Neuronal stem cell (in vitro differentiated cells): ENCODE data around the gene GALNS.

Source experiments
- DNase-seq: peaks from one replicate; pipeline ENCODE4 v3.0.0-alpha.2; 2013; ENCODE audit warnings: low spot score
- H2AFZ ChIP-seq: one replicate; pipeline ENCODE4 v1.6.1; 2013; ENCODE audit warnings: mild to moderate bottlenecking, low read length, inconsistent platforms
- H2AK5ac ChIP-seq: 2 replicates; pipeline ENCODE4 v1.6.1; 2013; ENCODE audit warnings: low read depth, mild to moderate bottlenecking, inconsistent platforms, low read length, moderate library complexity, mixed read lengths
- H2BK120ac ChIP-seq: 2 replicates; pipeline ENCODE4 v1.6.1; 2013; ENCODE audit warnings: low read depth, mild to moderate bottlenecking, inconsistent platforms, low read length, moderate library complexity, mixed read lengths
- H2BK12ac ChIP-seq: one replicate; pipeline ENCODE4 v1.6.1; 2013; ENCODE audit warnings: low read length, inconsistent platforms
- H2BK15ac ChIP-seq: 2 replicates; pipeline ENCODE4 v1.6.1; 2013; ENCODE audit warnings: mild to moderate bottlenecking, low read length, inconsistent platforms, mixed read lengths
- H2BK5ac ChIP-seq: one replicate; pipeline ENCODE4 v1.6.1; 2013; ENCODE audit warnings: inconsistent platforms, mild to moderate bottlenecking, low read length, moderate library complexity
- H3K14ac ChIP-seq: one replicate; pipeline ENCODE4 v1.6.1; 2013; ENCODE audit warnings: low read length, inconsistent platforms
- H3K18ac ChIP-seq: 2 replicates; pipeline ENCODE4 v1.6.1; 2013; ENCODE audit warnings: low read length, inconsistent platforms
- H3K23ac ChIP-seq: 2 replicates; pipeline ENCODE4 v1.6.1; 2013; ENCODE audit warnings: low read depth, mild to moderate bottlenecking, mixed read lengths, low read length, inconsistent platforms; ENCODE audit not compliant: poor library complexity
- H3K27ac ChIP-seq: replicated peaks from 3 replicates; pipeline ENCODE4 v1.5.1; 2013; ENCODE audit warnings: low read length, inconsistent platforms
- H3K27me3 ChIP-seq, 3 experiments: 2 replicates each; pipeline ENCODE4 v1.6.1; 2013; ENCODE audit warnings: low read length in 3 of 3, mild to moderate bottlenecking in 2 of 3, inconsistent platforms in 1 of 3, low read depth in 1 of 3, mixed read lengths in 1 of 3, moderate library complexity in 1 of 3; ENCODE audit not compliant: control insufficient read depth in 3 of 3, insufficient read depth in 3 of 3
- H3K36me3 ChIP-seq, 2 donors: replicated peaks in 1 of 2; 2 replicates each; pipeline ENCODE4 v1.6.1; 2013; ENCODE audit warnings: low read length in 2 of 2; ENCODE audit not compliant: control insufficient read depth in 2 of 2, insufficient read depth in 2 of 2
- H3K4ac ChIP-seq: 2 replicates; pipeline ENCODE4 v1.6.1; 2013; ENCODE audit warnings: inconsistent platforms, mild to moderate bottlenecking, low read length, moderate library complexity
- H3K4me1 ChIP-seq, 2 donors: 1 replicate in 1 of 2; 2 replicates in 1 of 2; pipeline ENCODE4 v1.6.1; 2013; ENCODE audit warnings: low read length in 2 of 2, low read depth in 1 of 2; ENCODE audit not compliant: control insufficient read depth in 2 of 2, insufficient read depth in 1 of 2
- H3K4me2 ChIP-seq: one replicate; pipeline ENCODE4 v1.6.1; 2013; ENCODE audit warnings: mild to moderate bottlenecking, low read length, inconsistent platforms; ENCODE audit not compliant: insufficient read depth, poor library complexity, severe bottlenecking
- H3K4me3 ChIP-seq, 2 donors: 2 replicates each; pipeline ENCODE4 v1.5.1; 2013; ENCODE audit warnings: low read length in 2 of 2, mild to moderate bottlenecking in 2 of 2, inconsistent platforms in 1 of 2, moderate library complexity in 1 of 2
- H3K79me1 ChIP-seq: one replicate; pipeline ENCODE4 v1.6.1; 2013; ENCODE audit warnings: low read depth, mild to moderate bottlenecking, inconsistent platforms, low read length, moderate library complexity
- H3K9ac ChIP-seq: one replicate; pipeline ENCODE4 v1.6.1; 2013; ENCODE audit warnings: mild to moderate bottlenecking, low read depth, low read length, inconsistent platforms; ENCODE audit not compliant: poor library complexity
- H3K9me3 ChIP-seq, 2 donors: replicated peaks in 1 of 2; 2 replicates each; pipeline versions ENCODE3 to v1.6.1; 2013; ENCODE audit warnings: low read length in 2 of 2, mild to moderate bottlenecking in 2 of 2, inconsistent platforms in 1 of 2, low read depth in 1 of 2, mixed read lengths in 1 of 2, moderate library complexity in 1 of 2; ENCODE audit not compliant: control insufficient read depth in 2 of 2, insufficient read depth in 1 of 2
- H4K8ac ChIP-seq: one replicate; pipeline ENCODE4 v1.6.1; 2013; ENCODE audit warnings: low read depth, mild to moderate bottlenecking, inconsistent platforms, low read length, moderate library complexity
- H4K91ac ChIP-seq: one replicate; pipeline ENCODE4 v1.6.1; 2013; ENCODE audit warnings: low read length, low read depth, mild to moderate bottlenecking, inconsistent platforms; ENCODE audit not compliant: poor library complexity
- WGBS, 2 donors: extraction: QIAGEN DNeasy Blood & Tissue Kit; methylation state at CpG; one replicate each; pipeline ENCODE4 v1.1.7; 2013; ENCODE audit warnings: missing lambda C conversion rate in 2 of 2, mixed read lengths in 1 of 2; ENCODE audit not compliant: insufficient read length in 2 of 2, insufficient replicate concordance in 1 of 2; ENCODE audit errors: extremely low coverage in 2 of 2; 5-methylcytosine and 5-hydroxymethylcytosine counted together

The GALNS gene

DNA sequence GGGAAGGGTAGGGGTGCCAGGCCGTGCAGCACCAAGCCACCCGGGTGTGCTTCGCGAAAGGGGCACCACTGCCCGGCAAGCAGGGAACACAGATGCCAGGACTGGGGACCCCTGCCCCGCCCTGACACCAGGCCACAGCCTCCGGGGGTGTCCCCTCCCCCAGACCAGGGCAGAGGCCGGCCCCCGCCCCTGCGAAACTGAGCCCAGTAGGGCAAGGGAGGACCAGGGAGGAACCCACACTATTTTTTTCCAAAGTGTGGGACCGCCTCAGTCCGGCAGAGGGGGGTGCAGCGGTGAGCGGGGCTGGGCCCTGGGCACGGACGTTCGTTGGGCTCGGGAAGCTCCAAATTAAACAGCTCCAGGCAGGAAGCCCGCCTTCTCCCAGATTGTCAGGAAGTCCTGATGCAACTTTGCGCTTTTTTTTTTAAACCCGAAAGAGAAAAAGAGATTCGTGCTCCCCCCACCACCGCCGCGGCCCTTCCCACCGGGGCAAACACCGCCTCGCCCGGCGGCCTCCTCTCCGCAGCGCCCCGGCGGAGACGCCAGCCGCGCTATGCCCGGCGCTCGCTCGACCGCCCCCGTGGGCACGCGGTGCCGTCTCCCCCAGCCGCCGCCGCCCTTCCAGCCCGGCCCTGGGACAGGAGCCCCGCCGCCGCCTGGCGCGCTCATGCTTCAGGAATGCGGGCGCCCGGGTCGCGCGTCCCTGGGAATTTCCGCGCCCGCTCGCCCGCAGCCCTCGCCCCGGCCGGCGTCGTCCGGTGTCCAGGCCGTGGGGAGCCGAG is 72.5 kb downstream of the GALNS start:
- H2BK12ac ChIP-seq, result peak overlapping the region; percentile 30

DNA sequence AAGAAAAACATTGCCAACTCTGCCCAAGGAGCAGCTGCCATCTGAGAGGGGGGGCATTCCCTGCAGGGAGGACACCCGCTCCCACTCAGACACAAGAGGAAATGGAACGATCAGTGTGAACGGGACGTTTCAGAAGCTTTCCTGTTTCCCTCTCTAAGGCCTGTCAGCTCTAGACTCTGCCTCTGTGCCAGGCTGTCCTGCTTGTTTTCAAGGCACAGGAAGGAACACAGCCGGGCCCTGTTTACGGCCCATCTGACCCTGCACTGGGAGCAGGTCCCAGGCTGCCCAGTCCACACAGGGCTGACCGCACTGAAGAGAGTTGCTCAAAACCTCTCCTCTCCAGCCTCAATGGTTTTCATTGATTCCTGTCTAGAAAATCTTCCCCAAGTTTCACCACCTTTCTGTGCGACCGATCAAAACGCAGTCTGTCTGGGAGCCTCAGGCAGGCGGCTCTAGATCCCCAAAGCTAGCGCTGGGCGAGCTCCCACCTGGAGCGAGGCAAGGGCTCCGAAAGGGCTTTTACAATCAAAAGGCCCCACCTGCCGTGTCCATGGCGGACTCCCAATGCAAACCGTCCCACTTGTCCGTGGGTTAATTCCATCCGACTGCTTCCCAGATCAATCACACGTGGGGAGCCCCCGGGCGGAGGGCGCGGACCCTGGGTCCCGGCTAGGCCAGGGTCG is 73.2 kb downstream of the GALNS start:
- H3K9me3 ChIP-seq, result no peaks in the 10 kb centered on the region
- H3K4me2 ChIP-seq, result no peak overlapping the region
- no peak overlapping the region for H2BK120ac ChIP-seq
- DNase-seq, result no peak
- H3K36me3 ChIP-seq, result no peaks in the 10 kb centered on the region
- peaks cover 12% of the 10 kb centered on the region in 2 donors for H3K4me1 ChIP-seq
- no peak overlapping the region for H4K8ac ChIP-seq
- peak overlapping the region; percentile 91 for H2BK15ac ChIP-seq
- H3K23ac ChIP-seq, result peak overlapping the region; percentile 55
- H3K14ac ChIP-seq, result peak overlapping the region; percentile 31
- no peak overlapping the region for H3K27ac ChIP-seq
- peak overlapping the region; percentile 50 for H3K9ac ChIP-seq
- peak overlapping the region; percentile 74 for H3K18ac ChIP-seq
- H3K27me3 ChIP-seq, result peaks cover 0 to 46% (median 18%) of the 10 kb centered on the region in 3 experiments
- WGBS, 2 donors, result no CpG with 5 or more reads among the region's 27 CpGs
- peaks cover 3% of the 10 kb centered on the region for H3K79me1 ChIP-seq
- peak overlapping the region; percentile 30 for H2BK12ac ChIP-seq
- no peak overlapping the region for H3K4ac ChIP-seq
- H3K4me3 ChIP-seq, result peak overlapping the region in 1 of 2 donors; percentile 45
- H2AFZ ChIP-seq, result peak overlapping the region; percentile 82
- H2AK5ac ChIP-seq, result peak overlapping the region; percentile 95
- H4K91ac ChIP-seq, result no peak overlapping the region
- H2BK5ac ChIP-seq, result peak overlapping the region; percentile 82

More for the DNA sequence above, 72.5 kb downstream of the GALNS start:
- Histone ChIP-seq H3K23ac (peak overlapping the region; percentile 55), H4K8ac (no peak overlapping the region), H2AFZ (peak overlapping the region; percentile 82), H2BK5ac (peak overlapping the region; percentile 82), H3K9ac (peak overlapping the region; percentile 50), H2BK15ac (peak overlapping the region; percentile 91), H3K79me1 (peaks cover 3% of the 10 kb centered on the region), H3K27me3 (peaks cover 0 to 46% (median 18%) of the 10 kb centered on the region in 3 experiments), H4K91ac (no peak overlapping the region), H3K4me3 (peak overlapping the region; percentile 45 to 78), H3K18ac (peak overlapping the region; percentile 95), H2AK5ac (peak overlapping the region; percentile 95), H3K36me3 (no peaks in the 10 kb centered on the region), H3K14ac (peak overlapping the region; percentile 71), H3K4me2 (peak overlapping the region; percentile 89), H3K9me3 (no peaks in the 10 kb centered on the region), H3K27ac (no peak overlapping the region), H3K4me1 (peaks cover 9 to 11% of the 10 kb centered on the region in 2 donors), H2BK120ac (no peak overlapping the region), H3K4ac (peak overlapping the region; percentile 84)
- no CpG with 5 or more reads among the region's 74 CpGs for WGBS, 2 donors
- DNase-seq, result no peak

DNA sequence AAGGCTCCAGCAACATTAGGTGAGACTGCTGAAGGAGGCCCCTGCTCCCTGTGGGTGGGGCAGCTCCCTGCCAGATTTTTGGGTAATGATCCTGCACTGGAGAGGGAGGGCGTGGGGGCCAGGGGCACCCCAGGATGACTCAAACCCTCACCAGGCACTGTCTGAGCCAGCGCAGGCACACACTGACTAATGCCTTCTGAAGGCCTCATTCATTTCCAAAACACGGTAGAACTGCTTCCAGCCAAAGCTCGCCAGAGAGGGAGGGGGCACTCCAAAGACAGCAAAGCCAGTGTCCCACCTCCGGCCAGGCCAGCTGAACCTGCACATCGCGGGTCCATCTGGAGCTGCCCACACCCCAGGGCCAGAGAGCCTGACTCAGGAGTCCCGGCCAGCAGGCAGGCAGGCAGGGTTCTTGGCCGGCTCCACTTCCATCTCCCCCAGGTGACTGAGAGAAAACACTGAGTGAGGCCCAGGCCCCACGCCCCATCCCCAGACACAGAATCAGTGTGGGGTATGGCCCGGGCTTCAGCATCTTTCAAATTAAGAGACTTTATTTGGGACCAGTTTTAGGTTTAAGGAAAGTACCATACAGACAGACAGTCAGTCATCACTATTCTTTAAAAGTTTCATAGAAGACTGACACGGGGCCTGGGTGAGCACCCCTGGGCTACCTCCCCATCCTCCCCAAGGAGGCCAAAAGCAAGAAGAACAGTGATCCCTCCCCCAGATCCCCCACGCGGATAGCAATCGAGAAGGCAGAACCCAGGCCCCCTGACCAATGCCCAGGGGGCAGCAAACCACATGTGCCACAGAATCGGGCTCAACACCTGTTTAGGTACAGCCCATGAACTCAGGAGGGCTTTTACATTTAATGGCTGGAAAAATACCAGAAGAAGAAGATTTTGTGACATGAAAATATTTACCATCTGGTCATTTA is 74.0 kb downstream of the GALNS start:
- no peak for DNase-seq
- Histone ChIP-seq H3K4me1 (peaks cover 17 to 18% of the 10 kb centered on the region in 2 donors), H2BK15ac (peak overlapping the region; percentile 91), H2BK120ac (no peak overlapping the region), H3K18ac (no peak overlapping the region), H3K27me3 (peaks cover 0 to 47% (median 18%) of the 10 kb centered on the region in 3 experiments), H3K36me3 (no peaks in the 10 kb centered on the region), H4K91ac (no peak overlapping the region), H2AK5ac (peak overlapping the region; percentile 97), H3K14ac (no peak overlapping the region), H3K4me2 (no peak overlapping the region), H2AFZ (no peak overlapping the region), H3K23ac (no peak overlapping the region), H3K4me3 (no peak overlapping the region), H3K79me1 (peaks cover 3% of the 10 kb centered on the region), H3K9me3 (no peaks in the 10 kb centered on the region), H3K27ac (no peak overlapping the region), H3K9ac (no peak overlapping the region), H3K4ac (peak overlapping the region; percentile 53), H2BK12ac (no peak overlapping the region), H4K8ac (no peak overlapping the region), H2BK5ac (no peak overlapping the region)
- no CpG with 5 or more reads among the region's 16 CpGs for WGBS, 2 donors
